Activated T-cell treated with anti-CD3 and anti-CD28 coated beads, Interleukin-2, amount 50 U/mL, for 72 hours (primary cell): ENCODE measurements around the gene PCIF1. TPM values are rescaled to one million over a fixed set of nuclear protein-coding genes. Genes with fewer than 3 reads are reported as not detected.
"Not testable (repeated sequence)": the region's sequence is repeated elsewhere in the genome, so short reads cannot be mapped to it uniquely, and the experiment has no call there.

Experiments
- ATAC-seq, 2 donors: fragments of 150-1000 bp; cut with Tn5 transposase; replicated peaks in 1 of 2; 2 replicates each; pipeline ENCODE4 v1.10.0; 2021; ENCODE audit warnings: moderate library complexity in 2 of 2, mild to moderate bottlenecking in 1 of 2
- DNase-seq, 2 donors: peaks; one replicate each; pipeline ENCODE4 v3.0.0; 2021 to 2022; ENCODE audit warnings: mixed read lengths in 1 of 2
- H3K27ac Mint-ChIP-seq: one replicate; pipeline ENCODE4 v1.8.0; 2022; ENCODE audit warnings: mild to moderate bottlenecking, moderate library complexity, mixed read lengths
- H3K27me3 Mint-ChIP-seq: one replicate; pipeline ENCODE4 v1.8.0; 2022; ENCODE audit warnings: low read depth, mixed read lengths
- H3K36me3 Mint-ChIP-seq, 2 donors: one replicate each; pipeline ENCODE4 v1.8.0; 2022; ENCODE audit warnings: mixed read lengths in 2 of 2, mild to moderate bottlenecking in 1 of 2; ENCODE audit not compliant: insufficient read depth in 2 of 2
- H3K4me1 Mint-ChIP-seq: one replicate; pipeline ENCODE4 v1.8.0; 2022; ENCODE audit warnings: low read depth, mixed read lengths
- H3K4me3 Mint-ChIP-seq, 2 donors: one replicate each; pipeline ENCODE4 v1.8.0; 2022; ENCODE audit warnings: mild to moderate bottlenecking in 2 of 2, mixed read lengths in 2 of 2, moderate library complexity in 2 of 2
- H3K9me3 Mint-ChIP-seq, 2 donors: one replicate each; pipeline ENCODE4 v1.8.0; 2022; ENCODE audit warnings: mixed read lengths in 2 of 2
- total RNA-seq, 2 donors: library from RNA; stranded (reverse); gene quantifications; one replicate each; pipeline ENCODE4 v1.2.3, GENCODE V29; 2022

PCIF1 gene
- total RNA-seq, 2 donors from 2014 or later = 38.7 to 42.0 TPM

DNA sequence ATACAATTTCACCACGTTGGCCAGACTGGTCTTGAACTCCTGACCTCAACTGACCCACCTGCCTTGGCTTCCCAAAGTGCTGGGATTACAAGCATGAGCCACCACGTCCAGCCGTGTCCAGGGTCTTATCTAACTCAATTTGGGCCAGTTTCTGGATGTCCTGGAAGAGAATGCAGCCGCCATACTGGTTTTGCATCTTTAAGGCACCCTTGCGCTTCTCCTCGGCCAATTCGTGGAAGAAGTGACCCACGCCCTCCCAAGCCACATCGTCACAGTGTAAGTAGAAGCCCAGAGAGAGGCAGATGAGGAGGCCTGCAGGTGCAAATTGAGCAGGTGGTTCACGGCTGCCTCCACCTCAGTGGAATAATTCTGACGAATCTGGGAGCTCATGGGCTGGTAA lies 41.2 kb downstream of the PCIF1 start:
- no peaks in the 10 kb centered on the region for H3K27me3 Mint-ChIP-seq
- no peak overlapping the region for H3K27ac Mint-ChIP-seq
- peaks cover 4% of the 10 kb centered on the region in 2 donors for H3K36me3 Mint-ChIP-seq
- no peak overlapping the region for H3K4me3 Mint-ChIP-seq
- ATAC-seq = no peak
- no peaks in the 10 kb centered on the region for H3K9me3 Mint-ChIP-seq
- H3K4me1 Mint-ChIP-seq = peaks cover 12% of the 10 kb centered on the region
- no peak for DNase-seq

- H3K4me3 Mint-ChIP-seq = no peak overlapping the region
- no peaks in the 10 kb centered on the region for H3K27me3 Mint-ChIP-seq
- no peak for DNase-seq
- H3K36me3 Mint-ChIP-seq = peaks cover 4% of the 10 kb centered on the region in 2 donors
- H3K9me3 Mint-ChIP-seq = no peaks in the 10 kb centered on the region
- no peak overlapping the region for H3K27ac Mint-ChIP-seq
- no peak for ATAC-seq
- peaks cover 12% of the 10 kb centered on the region for H3K4me1 Mint-ChIP-seq
Observed at GRCh38 chr20:45976086-45976485, 41.6 kb downstream of the PCIF1 start.

- Mint-ChIP-seq H3K36me3 (no peaks in the 10 kb centered on the region), H3K9me3 (no peaks in the 10 kb centered on the region), H3K27ac (no peak overlapping the region), H3K27me3 (no peaks in the 10 kb centered on the region), H3K4me3 (no peak overlapping the region), H3K4me1 (peaks cover 4% of the 10 kb centered on the region)
- DNase-seq (no peak), ATAC-seq (no peak)
Observed at GRCh38 chr20:45981261-45981660, 46.8 kb downstream of the PCIF1 start.

- Mint-ChIP-seq H3K36me3 (no peaks in the 10 kb centered on the region), H3K4me3 (no peak overlapping the region), H3K27me3 (no peaks in the 10 kb centered on the region), H3K9me3 (no peaks in the 10 kb centered on the region), H3K4me1 (peaks cover 4% of the 10 kb centered on the region), H3K27ac (no peak overlapping the region)
- DNase-seq = no peak
- ATAC-seq = peak in 1 of 2 donors; percentile 18
Observed at GRCh38 chr20:45983279-45983743, 48.8 kb downstream of the PCIF1 start.

DNA sequence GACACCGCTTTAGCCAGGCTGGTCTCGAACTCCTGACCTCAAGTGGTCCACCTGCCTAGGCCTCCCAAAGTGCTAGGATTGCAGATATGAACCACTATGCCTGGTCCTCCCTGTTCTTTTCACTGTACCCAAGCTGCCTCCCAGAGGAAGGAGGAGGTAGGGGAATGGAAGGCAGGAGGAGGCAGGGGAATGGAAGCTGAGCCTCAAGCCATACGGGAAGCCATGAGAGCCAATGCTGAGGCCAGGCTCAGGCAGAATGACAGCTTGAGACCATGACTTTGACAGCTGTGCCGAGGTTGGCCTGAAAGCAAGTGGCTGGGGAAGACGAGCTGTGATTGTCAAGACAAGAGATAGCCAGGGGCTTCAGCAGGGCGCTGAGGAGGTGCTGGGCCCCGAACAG lies 51.1 kb downstream of the PCIF1 start:
- Mint-ChIP-seq H3K36me3 (no peaks in the 10 kb centered on the region), H3K4me3 (no peak overlapping the region), H3K27me3 (no peaks in the 10 kb centered on the region), H3K27ac (no peak overlapping the region), H3K9me3 (no peaks in the 10 kb centered on the region), H3K4me1 (peaks cover 4% of the 10 kb centered on the region)
- DNase-seq = no peak
- no peak for ATAC-seq

DNA sequence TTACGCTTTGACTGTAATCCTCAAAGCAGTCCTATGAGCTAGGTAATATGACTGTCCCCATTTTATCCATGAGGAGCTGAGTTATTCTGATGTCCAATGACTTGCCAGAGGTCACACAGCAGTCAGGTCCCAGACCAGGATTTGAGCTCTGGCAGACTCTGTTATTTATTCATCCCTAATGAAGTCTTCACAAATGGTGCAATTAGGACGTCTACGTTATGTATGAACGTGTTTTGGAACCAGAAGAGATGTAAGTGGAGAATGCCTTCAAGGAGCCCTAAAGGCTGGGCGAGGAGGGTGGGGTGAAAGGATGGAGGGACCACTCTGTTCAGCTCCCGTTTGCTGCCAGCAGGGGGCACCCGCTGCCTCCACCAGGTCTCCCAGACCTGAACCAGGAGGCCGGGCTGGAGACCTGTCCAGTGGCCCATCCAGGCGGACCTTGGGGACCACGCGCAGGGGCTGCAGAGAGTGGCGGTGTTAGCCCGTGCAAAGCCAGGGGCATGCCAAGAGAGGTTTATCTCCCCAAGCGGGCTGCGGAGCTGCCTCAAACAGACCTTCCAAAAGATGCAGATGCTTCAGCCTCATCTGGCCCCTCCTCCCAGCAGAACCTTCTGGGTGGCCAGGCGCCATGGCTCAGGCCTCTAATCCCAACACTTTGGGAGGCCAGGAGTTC lies 52.8 kb downstream of the PCIF1 start:
- H3K36me3 Mint-ChIP-seq = no peaks in the 10 kb centered on the region
- DNase-seq (peak; percentile 85), ATAC-seq (peak; percentile 96 to 97)
- H3K27ac Mint-ChIP-seq = no peak overlapping the region
- H3K27me3 Mint-ChIP-seq = no peaks in the 10 kb centered on the region
- H3K4me3 Mint-ChIP-seq = no peak overlapping the region
- H3K4me1 Mint-ChIP-seq = peaks cover 4% of the 10 kb centered on the region
- H3K9me3 Mint-ChIP-seq = no peaks in the 10 kb centered on the region

DNA sequence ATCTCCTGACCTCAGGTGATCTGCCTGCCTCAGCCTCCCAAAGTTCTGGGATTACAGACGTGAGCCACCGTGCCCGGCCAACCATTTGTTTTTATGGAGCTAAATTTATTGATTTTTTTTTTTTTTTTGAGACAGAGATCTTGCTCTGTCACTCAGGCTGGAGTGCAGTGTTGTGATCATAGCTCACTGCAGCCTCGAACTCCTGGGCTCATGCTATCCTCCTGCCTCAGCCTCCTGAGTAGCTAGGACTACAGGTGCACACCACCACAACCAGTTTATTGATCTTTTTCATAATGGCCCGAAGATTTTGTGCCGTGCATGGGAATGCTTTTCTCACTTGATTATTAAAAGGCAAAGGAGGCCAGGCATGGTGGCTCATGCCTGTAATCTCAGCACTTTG lies 54.3 kb downstream of the PCIF1 start:
- not testable (repeated sequence) for H3K27me3 Mint-ChIP-seq, H3K27ac Mint-ChIP-seq, H3K4me3 Mint-ChIP-seq, DNase-seq, H3K9me3 Mint-ChIP-seq, ATAC-seq, H3K36me3 Mint-ChIP-seq
- peaks cover 11% of the 10 kb centered on the region for H3K4me1 Mint-ChIP-seq

GRCh38 chr20:45991616-45992015 lies 57.1 kb downstream of the PCIF1 start:
- H3K27ac Mint-ChIP-seq = no peak overlapping the region
- H3K4me3 Mint-ChIP-seq = no peak overlapping the region
- DNase-seq = no peak
- no peaks in the 10 kb centered on the region for H3K36me3 Mint-ChIP-seq
- H3K27me3 Mint-ChIP-seq = no peaks in the 10 kb centered on the region
- no peak for ATAC-seq
- H3K9me3 Mint-ChIP-seq = no peaks in the 10 kb centered on the region
- H3K4me1 Mint-ChIP-seq = peaks cover 23% of the 10 kb centered on the region

- H3K4me3 Mint-ChIP-seq = no peak overlapping the region
- peak; percentile 83 to 89 for ATAC-seq
Observed at GRCh38 chr20:45993197-45993951, 58.9 kb downstream of the PCIF1 start.

GRCh38 chr20:45994761-45995493 lies 60.4 kb downstream of the PCIF1 start:
- Mint-ChIP-seq H3K4me3 (no peak overlapping the region), H3K27ac (no peak overlapping the region), H3K4me1 (peaks cover 55% of the 10 kb centered on the region), H3K36me3 (no peaks in the 10 kb centered on the region), H3K9me3 (no peaks in the 10 kb centered on the region), H3K27me3 (peaks cover 11% of the 10 kb centered on the region)
- DNase-seq (no peak), ATAC-seq (no peak)

More at GRCh38 chr20:45993197-45993951, 58.9 kb downstream of the PCIF1 start:
- no peak for DNase-seq
- no peak overlapping the region for H3K27ac Mint-ChIP-seq
- H3K27me3 Mint-ChIP-seq = peaks cover 11% of the 10 kb centered on the region
- H3K9me3 Mint-ChIP-seq = no peaks in the 10 kb centered on the region
- H3K4me1 Mint-ChIP-seq = peaks cover 40% of the 10 kb centered on the region
- H3K36me3 Mint-ChIP-seq = no peaks in the 10 kb centered on the region

DNA sequence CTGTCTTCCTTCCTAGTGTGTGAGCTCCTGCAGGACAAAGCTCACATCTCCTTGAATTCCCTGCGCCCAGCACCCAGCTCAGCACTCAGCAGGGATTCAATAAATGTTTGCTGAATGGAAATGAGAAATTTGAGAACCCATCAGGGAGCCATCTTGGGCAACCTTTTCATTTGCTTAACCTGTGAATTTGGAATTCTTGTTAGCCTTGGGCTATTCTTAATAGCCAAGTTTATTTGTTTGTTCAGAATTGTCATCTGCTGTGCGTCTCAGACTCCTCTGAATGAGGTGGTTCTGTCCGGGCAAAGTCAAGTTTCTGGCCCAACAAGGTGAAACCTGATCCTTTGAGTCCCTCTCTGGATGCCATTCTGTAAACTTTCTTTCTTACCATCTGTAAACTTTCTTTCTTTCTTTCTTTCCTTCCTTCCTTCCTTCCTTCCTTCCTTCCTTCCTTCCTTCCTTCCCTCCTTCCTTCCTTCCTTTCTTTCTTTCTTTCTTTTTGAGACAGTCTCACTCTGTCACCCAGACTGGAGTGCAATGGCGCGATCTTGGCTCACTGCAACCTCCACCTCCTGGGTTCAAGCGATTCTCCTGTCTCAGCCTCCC lies 61.1 kb downstream of the PCIF1 start:
- H3K9me3 Mint-ChIP-seq, H3K27ac Mint-ChIP-seq, H3K4me3 Mint-ChIP-seq, ATAC-seq, H3K36me3 Mint-ChIP-seq, DNase-seq: not testable (repeated sequence)
- peaks cover 11% of the 10 kb centered on the region for H3K27me3 Mint-ChIP-seq
- peaks cover 61% of the 10 kb centered on the region for H3K4me1 Mint-ChIP-seq

- Mint-ChIP-seq H3K4me3 (no peak overlapping the region), H3K27ac (no peak overlapping the region), H3K36me3 (no peaks in the 10 kb centered on the region), H3K27me3 (peaks cover 11% of the 10 kb centered on the region), H3K4me1 (peaks cover 70% of the 10 kb centered on the region), H3K9me3 (no peaks in the 10 kb centered on the region)
- no peak for DNase-seq
- ATAC-seq = no peak
Observed at GRCh38 chr20:45997187-45997586, 62.7 kb downstream of the PCIF1 start.
